Memory B cell (primary cell): Measurements from ENCODE around the gene ENTPD1.

Experiments used
- ATAC-seq: fragments of 150-1000 bp; cut with Tn5 transposase; 2 replicates; pipeline ENCODE4 v1.10.0; 2021; ENCODE audit warnings: low read depth, mild to moderate bottlenecking, moderate library complexity
- DNase-seq, 2 donors: peaks; one replicate each; pipeline ENCODE4 v3.0.0; 2022; ENCODE audit warnings: low spot score in 2 of 2
- H3K27ac Mint-ChIP-seq: one replicate; pipeline ENCODE4 v1.8.0; 2022; ENCODE audit warnings: mild to moderate bottlenecking, moderate library complexity, mixed read lengths
- H3K27me3 Mint-ChIP-seq: one replicate; pipeline ENCODE4 v1.8.0; 2022; ENCODE audit warnings: mixed read lengths
- H3K36me3 Mint-ChIP-seq: one replicate; pipeline ENCODE4 v1.8.0; 2022; ENCODE audit warnings: mild to moderate bottlenecking, mixed read lengths
- H3K4me1 Mint-ChIP-seq: one replicate; pipeline ENCODE4 v1.8.0; 2022; ENCODE audit warnings: mixed read lengths
- H3K4me3 Mint-ChIP-seq: one replicate; pipeline ENCODE4 v1.8.0; 2022; ENCODE audit warnings: mild to moderate bottlenecking, moderate library complexity, mixed read lengths
- H3K9me3 Mint-ChIP-seq: one replicate; pipeline ENCODE4 v1.8.0; 2022; ENCODE audit warnings: mixed read lengths

ENTPD1 gene

DNA sequence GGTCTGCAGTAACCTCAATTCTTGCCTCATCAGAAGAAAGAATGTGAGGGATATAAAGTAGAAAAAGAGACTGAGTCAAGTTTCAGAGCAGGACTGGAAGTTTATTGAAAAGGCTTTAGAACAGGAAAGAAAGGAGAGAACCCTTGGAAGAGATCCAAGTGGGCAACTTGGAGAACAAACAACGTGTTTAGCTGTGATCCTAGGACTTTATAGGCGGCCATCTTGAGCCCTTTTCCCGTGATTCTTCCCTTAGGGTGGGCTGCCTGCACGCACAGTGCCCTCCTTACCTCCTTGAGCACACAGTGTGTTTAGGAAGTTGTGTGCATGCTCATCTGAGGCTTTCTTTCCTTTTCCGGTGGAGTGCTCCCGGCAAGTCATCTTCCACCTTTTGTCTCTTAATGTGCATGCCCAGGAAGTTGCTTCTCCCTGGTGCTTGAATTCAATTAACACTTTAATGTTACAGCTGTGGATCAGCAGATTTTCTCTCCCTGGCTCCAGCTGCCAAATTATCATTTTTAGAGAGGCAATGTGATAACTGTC is 59.8 kb downstream of the ENTPD1 start:
- Mint-ChIP-seq H3K9me3 (peaks cover 1% of the 10 kb centered on the region), H3K4me1 (peaks cover 42% of the 10 kb centered on the region), H3K4me3 (no peak overlapping the region), H3K27ac (peak overlapping the region; percentile 42), H3K27me3 (no peaks in the 10 kb centered on the region), H3K36me3 (peaks cover 18% of the 10 kb centered on the region)
- ATAC-seq (no peak), DNase-seq (no peak)

DNA sequence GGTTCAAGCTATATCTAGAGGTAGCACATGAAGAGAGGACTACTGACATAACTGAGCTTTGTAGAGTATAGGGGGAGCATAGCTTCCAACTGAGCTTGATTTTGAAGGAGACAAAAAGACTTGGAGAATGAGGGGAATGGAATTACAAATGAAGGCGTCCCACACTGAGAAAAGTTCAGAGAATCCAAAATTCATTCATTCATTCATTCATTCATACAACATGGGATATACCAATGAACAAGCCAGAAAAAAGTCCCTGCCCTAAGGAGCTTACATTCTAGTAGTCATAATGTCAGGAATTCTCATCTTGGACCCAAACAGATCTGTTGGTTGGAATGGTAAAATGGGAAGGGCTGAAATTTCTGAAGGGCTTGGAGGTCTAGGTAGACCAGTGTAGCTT is 62.0 kb downstream of the ENTPD1 start:
- Mint-ChIP-seq H3K27me3 (no peaks in the 10 kb centered on the region), H3K4me1 (peaks cover 49% of the 10 kb centered on the region), H3K4me3 (no peak overlapping the region), H3K27ac (peak overlapping the region; percentile 42), H3K36me3 (peaks cover 18% of the 10 kb centered on the region), H3K9me3 (peaks cover 1% of the 10 kb centered on the region)
- no peak for ATAC-seq
- no peak for DNase-seq

DNA sequence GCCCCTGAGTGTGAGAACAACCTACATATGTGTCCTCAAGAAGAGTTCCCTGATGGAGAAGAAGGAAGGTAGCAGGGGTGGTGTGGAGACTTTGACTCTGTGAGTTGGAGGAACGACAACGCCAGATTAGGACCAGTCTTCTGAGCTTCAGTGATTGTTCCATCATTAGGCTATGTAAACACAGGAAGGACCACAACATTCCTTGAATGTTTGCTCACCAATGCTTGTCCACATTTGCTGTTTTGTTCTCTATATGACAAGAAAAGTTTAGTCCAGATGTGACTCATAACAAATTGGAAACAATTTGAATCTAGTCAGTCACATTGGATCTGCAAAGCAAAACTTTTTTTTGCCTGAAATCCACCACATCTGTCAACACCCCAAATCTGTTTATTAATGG is 62.7 kb downstream of the ENTPD1 start:
- H3K27me3 Mint-ChIP-seq, result no peaks in the 10 kb centered on the region
- no peak overlapping the region for H3K4me3 Mint-ChIP-seq
- H3K36me3 Mint-ChIP-seq, result peaks cover 23% of the 10 kb centered on the region
- peaks cover 53% of the 10 kb centered on the region for H3K4me1 Mint-ChIP-seq
- ATAC-seq, result no peak
- DNase-seq, result no peak
- peak overlapping the region; percentile 42 for H3K27ac Mint-ChIP-seq
- H3K9me3 Mint-ChIP-seq, result peaks cover 1% of the 10 kb centered on the region

DNA sequence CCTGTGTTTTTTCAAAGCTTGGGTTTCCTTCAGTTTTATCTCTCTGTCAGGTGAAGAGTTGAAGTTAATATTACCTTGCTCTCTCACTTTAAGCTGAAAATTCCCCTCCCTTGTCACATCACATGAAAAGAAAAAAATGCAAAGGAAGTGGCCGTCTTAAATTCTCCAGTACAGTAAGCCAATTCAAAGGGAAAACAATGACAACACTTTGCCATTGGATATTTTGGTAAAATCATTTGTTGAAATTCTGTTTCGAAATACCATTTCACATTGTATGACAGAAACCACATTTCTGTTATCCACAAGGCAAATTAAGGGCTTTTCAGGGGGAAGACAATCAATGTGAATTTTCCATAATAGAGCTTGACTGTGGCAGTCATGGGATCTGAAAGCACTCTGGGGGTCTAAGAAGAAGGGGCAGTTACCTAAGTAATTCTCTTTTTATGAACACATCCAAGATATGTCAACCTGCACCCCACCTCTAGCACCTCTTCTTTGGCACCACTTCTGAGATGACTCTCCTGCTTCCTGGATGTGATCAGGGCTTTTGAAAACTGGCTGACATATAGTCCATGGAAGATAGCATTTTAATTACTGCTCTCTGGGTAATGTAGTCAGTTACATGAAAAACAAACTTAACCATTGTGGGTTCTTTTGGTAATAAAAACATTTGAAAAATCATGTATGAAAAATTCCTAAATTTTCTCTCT is 63.8 kb downstream of the ENTPD1 start:
- peaks cover 43% of the 10 kb centered on the region for H3K4me1 Mint-ChIP-seq
- peak; percentile 47 for ATAC-seq
- no peaks in the 10 kb centered on the region for H3K27me3 Mint-ChIP-seq
- H3K36me3 Mint-ChIP-seq, result peaks cover 25% of the 10 kb centered on the region
- no peak for DNase-seq
- H3K9me3 Mint-ChIP-seq, result peaks cover 1% of the 10 kb centered on the region
- H3K4me3 Mint-ChIP-seq, result peak overlapping the region; percentile 21
- peak overlapping the region; percentile 86 for H3K27ac Mint-ChIP-seq

DNA sequence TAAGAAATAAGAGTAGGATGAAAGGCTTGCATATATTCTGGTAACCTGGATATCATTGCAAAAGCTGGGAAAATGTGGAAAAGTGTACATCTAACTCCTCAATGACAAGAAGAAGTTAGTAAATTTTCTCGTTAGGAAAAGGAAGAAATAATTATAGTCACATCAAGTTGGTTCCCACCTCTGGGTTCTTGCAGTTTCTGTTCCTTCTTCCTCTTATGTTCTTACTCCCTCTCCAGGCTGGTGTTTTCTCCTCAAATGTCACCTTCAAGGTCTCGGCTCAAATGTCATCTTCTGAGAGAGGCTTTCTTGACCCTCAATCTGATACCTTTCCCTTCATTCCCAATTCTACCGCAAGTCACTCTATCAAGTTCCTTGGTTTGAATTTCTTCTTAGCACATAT is 64.4 kb downstream of the ENTPD1 start:
- peaks cover 1% of the 10 kb centered on the region for H3K9me3 Mint-ChIP-seq
- no peak for DNase-seq
- ATAC-seq, result peak; percentile 84
- H3K36me3 Mint-ChIP-seq, result peaks cover 22% of the 10 kb centered on the region
- H3K27me3 Mint-ChIP-seq, result no peaks in the 10 kb centered on the region
- peak overlapping the region; percentile 51 for H3K4me3 Mint-ChIP-seq
- peaks cover 40% of the 10 kb centered on the region for H3K4me1 Mint-ChIP-seq
- H3K27ac Mint-ChIP-seq, result peak overlapping the region; percentile 77

DNA sequence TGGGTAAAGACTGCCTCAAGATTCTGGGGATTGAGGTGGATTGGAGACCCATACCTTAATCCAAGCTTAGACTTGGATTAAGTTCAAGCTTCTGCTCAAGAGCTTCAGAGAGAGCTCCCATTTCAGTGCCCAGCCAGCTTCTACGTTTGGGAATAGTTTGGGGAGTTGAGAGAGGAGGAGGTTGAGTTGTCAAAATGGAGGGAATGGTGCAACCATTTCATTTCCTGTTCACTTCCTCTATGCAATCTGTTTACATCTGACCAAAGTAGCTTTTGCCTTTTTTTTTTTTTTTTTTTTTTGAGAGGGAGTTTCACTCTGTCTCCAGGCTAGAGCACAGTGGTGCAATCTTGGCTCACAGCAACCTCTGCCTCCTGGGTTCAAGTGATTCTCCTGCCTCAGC is 65.8 kb downstream of the ENTPD1 start:
- DNase-seq, result no peak
- peak overlapping the region; percentile 35 for H3K27ac Mint-ChIP-seq
- peaks cover 21% of the 10 kb centered on the region for H3K36me3 Mint-ChIP-seq
- no peaks in the 10 kb centered on the region for H3K9me3 Mint-ChIP-seq
- no peak for ATAC-seq
- H3K4me1 Mint-ChIP-seq, result peaks cover 44% of the 10 kb centered on the region
- H3K27me3 Mint-ChIP-seq, result no peaks in the 10 kb centered on the region
- peak overlapping the region; percentile 17 for H3K4me3 Mint-ChIP-seq

DNA sequence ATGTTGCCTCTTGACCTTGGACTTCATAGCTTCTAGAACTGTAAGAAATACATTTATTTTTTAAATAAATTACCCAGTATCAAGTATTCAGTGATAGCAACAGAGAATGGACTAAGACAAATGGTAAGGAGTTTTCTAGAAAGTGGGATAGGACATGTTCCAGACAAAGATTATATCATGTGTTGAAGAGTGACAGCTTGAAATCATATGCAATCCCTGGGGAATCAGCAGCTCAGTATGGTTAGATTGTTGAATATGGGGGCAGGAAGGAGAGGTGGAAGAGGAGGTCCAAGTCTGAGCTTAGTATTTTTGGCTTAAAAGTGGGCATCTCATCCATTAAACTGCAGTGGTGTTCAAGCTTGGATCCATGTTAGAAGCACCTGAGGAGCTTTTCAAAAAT is 74.1 kb downstream of the ENTPD1 start:
- peak overlapping the region; percentile 97 for H3K27ac Mint-ChIP-seq
- peaks cover 8% of the 10 kb centered on the region for H3K36me3 Mint-ChIP-seq
- peaks cover 40% of the 10 kb centered on the region for H3K4me1 Mint-ChIP-seq

DNA sequence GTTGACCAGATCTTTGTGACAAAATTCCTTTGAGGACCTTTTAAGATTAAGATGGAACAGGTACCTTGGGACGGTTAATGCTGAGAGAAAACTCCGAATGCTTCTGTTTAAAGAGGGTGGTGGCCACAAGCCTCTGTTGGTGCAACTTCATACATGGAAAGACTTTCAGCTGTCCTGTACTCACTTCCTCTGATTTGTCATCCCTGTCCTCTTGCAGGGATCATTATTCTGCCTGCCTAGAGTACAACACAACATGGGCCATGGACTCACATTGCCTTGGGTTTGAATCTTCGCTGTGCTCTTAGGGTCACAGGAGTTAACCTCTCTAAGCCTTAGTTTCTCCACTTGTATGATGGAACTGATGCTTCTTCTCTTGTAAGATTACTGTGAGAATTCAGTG is 75.1 kb downstream of the ENTPD1 start:
- Mint-ChIP-seq H3K9me3 (no peaks in the 10 kb centered on the region), H3K27ac (peak overlapping the region; percentile 97), H3K27me3 (no peaks in the 10 kb centered on the region), H3K4me1 (peaks cover 47% of the 10 kb centered on the region), H3K36me3 (peaks cover 8% of the 10 kb centered on the region), H3K4me3 (no peak overlapping the region)
- ATAC-seq (no peak), DNase-seq (no peak)

More for the DNA sequence above, 74.1 kb downstream of the ENTPD1 start:
- Mint-ChIP-seq H3K4me3 (peak overlapping the region; percentile 9), H3K9me3 (no peaks in the 10 kb centered on the region), H3K27me3 (no peaks in the 10 kb centered on the region)
- ATAC-seq (no peak), DNase-seq (no peak)

DNA sequence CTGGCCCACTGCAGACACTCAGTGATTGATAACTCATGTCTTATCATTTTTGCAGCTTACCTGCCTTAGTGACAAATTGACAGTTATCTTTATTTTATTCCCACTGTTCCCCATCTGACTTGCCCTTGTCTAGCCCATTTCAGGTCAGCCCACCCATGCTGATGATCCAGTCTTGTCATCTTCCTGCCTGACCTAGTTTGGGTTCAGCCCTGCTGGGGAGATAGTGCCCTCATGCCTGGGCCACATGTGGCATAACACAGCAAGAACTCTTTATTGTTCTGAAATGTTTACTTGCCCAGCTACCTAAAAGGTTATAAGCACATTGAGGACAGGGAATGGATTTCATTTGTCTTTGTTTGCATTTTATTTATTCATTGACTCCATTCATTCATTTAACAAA is 75.6 kb downstream of the ENTPD1 start:
- Mint-ChIP-seq H3K27me3 (no peaks in the 10 kb centered on the region), H3K36me3 (peaks cover 6% of the 10 kb centered on the region), H3K4me1 (peaks cover 46% of the 10 kb centered on the region), H3K9me3 (no peaks in the 10 kb centered on the region), H3K4me3 (peak overlapping the region; percentile 63), H3K27ac (peak overlapping the region; percentile 97)
- ATAC-seq (no peak), DNase-seq (no peak)

DNA sequence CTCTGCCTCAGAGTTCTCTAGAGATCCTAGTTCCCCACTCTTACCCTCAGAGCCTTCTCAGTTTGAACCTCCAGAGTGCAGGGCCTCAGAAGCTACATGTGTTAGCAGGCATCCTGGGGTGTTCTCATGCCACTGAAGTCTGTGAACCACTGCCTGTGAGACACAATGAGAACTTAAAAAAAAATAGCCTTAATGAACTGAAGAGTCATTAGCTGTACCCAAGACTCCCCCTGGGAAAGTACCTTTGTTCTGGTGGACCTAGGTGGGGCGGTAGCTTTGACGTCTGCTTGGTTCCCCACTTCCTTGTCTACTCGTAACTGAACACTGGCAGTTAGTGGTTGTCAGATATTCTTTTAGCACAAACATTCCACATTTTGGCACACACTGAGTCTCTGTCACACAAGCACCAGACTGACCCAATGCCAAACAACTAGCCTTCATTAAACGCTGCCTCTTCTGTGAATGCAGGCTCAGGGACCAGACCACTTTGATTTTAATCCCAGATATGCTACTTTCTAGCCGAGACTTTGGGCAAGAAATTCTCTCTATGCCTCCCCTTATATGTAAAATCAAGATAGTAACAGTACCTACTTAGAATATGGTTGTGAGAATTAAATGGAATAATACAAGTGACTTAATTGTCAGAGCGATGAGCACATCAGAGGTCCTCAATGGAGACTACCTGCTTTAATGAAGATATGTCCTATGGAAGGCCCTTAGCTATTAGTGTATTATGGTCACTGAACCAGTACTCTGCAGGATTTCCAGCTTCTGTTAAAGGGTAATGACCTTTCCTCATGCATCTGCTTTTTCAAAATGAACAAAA is 76.5 kb downstream of the ENTPD1 start:
- DNase-seq (peak; percentile 56 to 81), ATAC-seq (peak; percentile 90)
- Mint-ChIP-seq H3K9me3 (no peaks in the 10 kb centered on the region), H3K36me3 (peaks cover 4% of the 10 kb centered on the region), H3K4me1 (peaks cover 53% of the 10 kb centered on the region), H3K4me3 (peak overlapping the region; percentile 82), H3K27me3 (no peaks in the 10 kb centered on the region), H3K27ac (peak overlapping the region; percentile 97)

DNA sequence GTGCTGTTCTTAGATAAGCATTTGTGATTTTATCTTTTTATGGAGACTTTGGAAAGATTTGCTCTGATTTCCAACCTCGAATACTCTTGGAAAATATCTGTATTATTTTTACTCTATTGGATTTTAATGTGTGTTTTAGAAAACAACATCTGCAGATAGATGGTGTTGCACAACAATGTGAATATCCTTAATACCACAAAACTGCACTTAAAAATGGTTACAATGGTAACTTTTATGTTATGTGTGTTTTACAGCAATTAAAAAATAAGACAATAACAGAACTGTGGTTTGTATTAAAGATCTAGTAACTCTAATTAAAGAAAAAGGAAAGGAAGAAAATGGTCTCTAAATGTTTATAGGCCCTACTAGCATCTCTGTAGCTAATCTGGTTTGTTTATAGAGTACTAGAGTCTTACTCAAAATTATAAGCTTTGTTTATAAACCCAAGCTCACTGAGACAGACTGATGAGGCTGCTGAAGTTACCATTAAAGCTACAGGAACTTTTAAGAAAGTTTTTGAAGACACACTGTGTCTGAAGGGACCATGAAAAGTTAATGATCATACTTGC is 77.2 kb downstream of the ENTPD1 start:
- H3K27ac Mint-ChIP-seq, result peak overlapping the region; percentile 97
- H3K9me3 Mint-ChIP-seq, result no peaks in the 10 kb centered on the region
- no peak for DNase-seq
- peak overlapping the region; percentile 82 for H3K4me3 Mint-ChIP-seq
- ATAC-seq, result no peak
- H3K27me3 Mint-ChIP-seq, result no peaks in the 10 kb centered on the region
- peaks cover 60% of the 10 kb centered on the region for H3K4me1 Mint-ChIP-seq
- peaks cover 4% of the 10 kb centered on the region for H3K36me3 Mint-ChIP-seq

DNA sequence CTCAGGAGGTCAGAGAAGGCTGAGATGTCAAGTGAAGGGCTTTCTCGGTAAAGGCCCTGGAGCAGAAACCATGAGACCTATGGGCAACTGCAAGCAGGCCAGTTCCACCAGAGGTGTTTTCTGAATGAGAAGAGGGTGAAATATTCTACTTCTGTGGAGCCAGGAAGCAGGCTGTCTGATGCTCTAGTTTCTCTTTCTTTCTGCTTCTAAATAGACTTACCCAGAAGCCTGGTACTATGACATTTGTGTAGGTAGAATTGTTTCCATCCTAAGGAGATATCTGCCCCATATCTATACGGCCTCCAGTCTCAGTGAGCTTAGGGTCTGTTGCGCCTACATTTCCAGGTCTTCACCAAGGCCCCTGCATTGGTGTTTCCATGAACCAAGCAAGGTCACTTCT is 78.4 kb downstream of the ENTPD1 start:
- no peaks in the 10 kb centered on the region for H3K9me3 Mint-ChIP-seq
- H3K27ac Mint-ChIP-seq, result peak overlapping the region; percentile 97
- H3K36me3 Mint-ChIP-seq, result peaks cover 4% of the 10 kb centered on the region
- peak overlapping the region; percentile 33 for H3K4me3 Mint-ChIP-seq
- H3K4me1 Mint-ChIP-seq, result peaks cover 67% of the 10 kb centered on the region
- H3K27me3 Mint-ChIP-seq, result no peaks in the 10 kb centered on the region
- no peak for DNase-seq
- no peak for ATAC-seq

DNA sequence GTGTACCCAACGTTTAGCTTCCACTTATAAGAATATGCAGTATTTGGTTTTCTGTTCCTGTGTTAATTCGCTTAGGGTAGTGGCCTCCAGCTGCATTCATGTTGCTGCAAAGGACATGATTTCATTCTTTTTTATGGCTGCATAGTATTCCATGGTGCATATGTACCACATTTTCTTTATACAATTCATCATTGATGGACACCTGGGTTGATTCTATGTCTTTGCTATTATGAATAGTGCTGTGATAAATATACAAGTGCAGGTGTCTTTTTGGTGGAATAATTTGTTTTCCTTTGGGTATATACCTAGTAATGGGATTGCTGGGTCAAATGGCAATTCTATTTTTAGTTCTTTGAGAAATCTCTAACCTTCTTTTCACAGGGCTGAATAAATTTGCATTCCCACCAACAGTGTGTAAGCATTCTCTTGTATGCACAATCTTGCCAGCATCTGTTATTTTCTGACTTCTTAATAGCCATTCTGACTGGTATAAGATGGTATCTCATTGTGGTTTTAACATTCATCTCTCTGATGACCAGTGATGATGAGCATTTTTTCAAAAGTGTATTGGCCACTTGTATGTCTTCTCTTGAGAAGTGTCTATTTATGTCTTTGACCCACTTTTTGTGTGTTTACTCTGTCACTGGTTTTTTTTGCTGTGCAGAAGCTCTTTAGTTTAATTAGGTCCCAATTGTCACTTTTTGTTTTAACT is 79.3 kb downstream of the ENTPD1 start:
- H3K27me3 Mint-ChIP-seq, result no peaks in the 10 kb centered on the region
- H3K27ac Mint-ChIP-seq, result peak overlapping the region; percentile 97
- ATAC-seq, result no peak
- no peak overlapping the region for H3K4me3 Mint-ChIP-seq
- DNase-seq, result no peak
- peaks cover 67% of the 10 kb centered on the region for H3K4me1 Mint-ChIP-seq
- H3K36me3 Mint-ChIP-seq, result peaks cover 4% of the 10 kb centered on the region
- H3K9me3 Mint-ChIP-seq, result no peaks in the 10 kb centered on the region
